Cardiac septum (tissue), 1 donor: Measurements from ENCODE around the gene OCSTAMP. TPM values are rescaled to one million over a fixed set of nuclear protein-coding genes. Genes with fewer than 3 reads are reported as not detected.

Experiments
- DNase-seq: peaks from one replicate; pipeline ENCODE4 v3.0.0-alpha.2; 2020; ENCODE audit warnings: low spot score
- intact Hi-C: fragments of 100-400 bp; cut with DNase I; formaldehyde crosslinking; loops from one replicate; pipeline ENCODE4 v1.14.0; 2022
- long read RNA-seq: library from polyadenylated mRNA; unstranded; transcript quantifications from one replicate; pipeline ENCODE4 v2.0.0, GENCODE V29; 2021
- total RNA-seq: library from RNA; stranded (reverse); fragmentation: NEBNext Ultra II Directional; extraction: Animal tissue kit (Norgen Biotek cat#: 25700); gene quantifications from one replicate; pipeline ENCODE4 v1.2.1, GENCODE V29; 2021
- donor health status: DM: no; HTN: no; CAD: no.

The OCSTAMP gene, protein sequence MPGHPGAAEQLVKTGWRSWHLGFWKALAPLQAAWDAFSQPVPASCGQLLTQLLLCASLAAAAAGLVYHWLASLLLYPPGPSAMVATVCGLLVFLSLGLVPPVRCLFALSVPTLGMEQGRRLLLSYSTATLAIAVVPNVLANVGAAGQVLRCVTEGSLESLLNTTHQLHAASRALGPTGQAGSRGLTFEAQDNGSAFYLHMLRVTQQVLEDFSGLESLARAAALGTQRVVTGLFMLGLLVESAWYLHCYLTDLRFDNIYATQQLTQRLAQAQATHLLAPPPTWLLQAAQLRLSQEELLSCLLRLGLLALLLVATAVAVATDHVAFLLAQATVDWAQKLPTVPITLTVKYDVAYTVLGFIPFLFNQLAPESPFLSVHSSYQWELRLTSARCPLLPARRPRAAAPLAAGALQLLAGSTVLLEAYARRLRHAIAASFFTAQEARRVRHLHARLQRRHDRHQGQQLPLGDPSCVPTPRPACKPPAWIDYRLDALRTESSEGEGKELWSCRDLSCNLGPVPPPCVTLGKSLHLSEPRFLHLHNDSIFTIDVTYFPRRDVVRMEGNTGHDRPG
- total RNA-seq, result not detected
- long read RNA-seq, result 0 reads

DNA sequence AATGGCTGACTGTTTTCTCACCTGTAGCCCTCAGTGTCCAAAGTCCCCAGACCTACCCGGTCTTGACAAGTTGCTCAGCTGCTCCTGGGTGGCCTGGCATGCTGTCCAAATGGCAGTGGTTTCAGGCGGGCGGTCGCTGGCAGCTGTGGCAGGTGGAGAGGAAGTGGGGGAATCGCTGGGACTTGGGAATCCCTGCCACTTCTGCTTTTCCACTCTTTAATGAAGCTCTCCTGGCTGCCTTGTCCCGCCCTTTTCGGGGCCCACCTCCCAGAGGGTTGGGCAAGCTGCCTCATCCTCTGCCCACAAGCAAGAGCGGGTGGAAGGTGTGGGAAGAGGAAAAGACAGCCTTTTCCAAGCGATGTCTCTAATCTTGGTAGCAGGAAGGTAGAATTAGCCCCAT is at the start of gene OCSTAMP:
TSS of gene OCSTAMP (minus strand) at position 194 of the 400 bp plus-strand sequence. CDS start at position 100, 94 bp downstream.
- intact Hi-C loops, result no loop called here
- DNase-seq, result no peak

DNA sequence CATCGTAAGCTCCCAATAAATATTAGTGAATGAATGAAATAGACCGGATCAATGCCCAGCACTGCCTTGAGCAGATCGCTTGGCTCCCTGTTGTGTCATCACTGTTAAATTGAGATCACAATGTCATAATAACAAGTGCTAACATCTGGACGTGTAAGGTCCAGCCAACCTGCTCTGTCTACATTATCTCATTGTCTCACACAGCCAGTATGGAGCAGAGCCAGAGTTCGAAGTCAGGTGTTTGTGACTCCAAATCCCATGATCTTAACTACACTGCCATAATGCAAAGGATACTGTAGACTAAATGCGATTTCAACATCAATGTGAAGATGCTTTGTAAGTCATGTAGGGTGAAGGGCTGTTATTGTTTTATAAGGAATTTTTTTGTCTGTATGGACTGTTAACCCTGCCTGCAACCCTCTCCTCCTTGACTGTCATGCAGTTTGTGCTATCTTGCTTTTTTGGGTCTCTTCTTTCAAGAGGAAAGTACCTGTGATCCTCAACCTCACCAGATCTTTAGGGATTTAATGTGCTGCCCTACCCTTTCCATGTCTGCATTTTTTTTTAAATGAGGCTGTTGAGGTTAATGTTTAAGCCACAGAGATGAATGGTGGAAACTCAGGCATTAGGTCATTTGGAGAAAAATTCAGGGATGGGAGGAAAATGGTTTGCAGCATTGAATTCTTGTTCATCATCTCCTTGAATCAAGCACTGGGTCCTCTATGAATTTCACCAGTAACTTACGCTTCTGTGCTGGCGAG is 49.0 kb upstream of the OCSTAMP start:
- DNase-seq, result no peak
- intact Hi-C loops, result no loop called here

DNA sequence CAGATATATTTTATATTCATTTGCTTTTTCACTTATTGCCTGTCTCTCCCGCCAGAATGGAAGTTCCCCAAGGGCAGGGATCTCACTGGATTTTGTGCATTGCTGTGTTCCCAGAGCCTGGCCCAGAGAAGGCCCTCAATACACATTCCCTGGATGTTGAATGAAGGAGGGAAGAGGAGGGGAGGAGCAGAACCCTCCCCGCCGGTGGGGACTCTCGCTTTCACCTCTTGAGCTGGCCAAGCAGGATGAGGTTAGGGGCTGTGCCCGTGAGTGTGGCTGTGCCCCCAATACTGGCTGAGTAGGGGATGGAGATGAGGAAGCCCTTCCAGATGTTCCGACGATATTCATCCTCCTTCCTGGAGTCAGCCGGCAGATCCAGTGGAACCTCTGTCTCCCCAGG is 45.5 kb upstream of the OCSTAMP start:
- no peak for DNase-seq
- intact Hi-C loops, result no loop called here

- intact Hi-C loops, result no loop called here
- no peak for DNase-seq
These were observed 44.3 kb upstream of the OCSTAMP start for GRCh38 chr20:46594725-46595124.

DNA sequence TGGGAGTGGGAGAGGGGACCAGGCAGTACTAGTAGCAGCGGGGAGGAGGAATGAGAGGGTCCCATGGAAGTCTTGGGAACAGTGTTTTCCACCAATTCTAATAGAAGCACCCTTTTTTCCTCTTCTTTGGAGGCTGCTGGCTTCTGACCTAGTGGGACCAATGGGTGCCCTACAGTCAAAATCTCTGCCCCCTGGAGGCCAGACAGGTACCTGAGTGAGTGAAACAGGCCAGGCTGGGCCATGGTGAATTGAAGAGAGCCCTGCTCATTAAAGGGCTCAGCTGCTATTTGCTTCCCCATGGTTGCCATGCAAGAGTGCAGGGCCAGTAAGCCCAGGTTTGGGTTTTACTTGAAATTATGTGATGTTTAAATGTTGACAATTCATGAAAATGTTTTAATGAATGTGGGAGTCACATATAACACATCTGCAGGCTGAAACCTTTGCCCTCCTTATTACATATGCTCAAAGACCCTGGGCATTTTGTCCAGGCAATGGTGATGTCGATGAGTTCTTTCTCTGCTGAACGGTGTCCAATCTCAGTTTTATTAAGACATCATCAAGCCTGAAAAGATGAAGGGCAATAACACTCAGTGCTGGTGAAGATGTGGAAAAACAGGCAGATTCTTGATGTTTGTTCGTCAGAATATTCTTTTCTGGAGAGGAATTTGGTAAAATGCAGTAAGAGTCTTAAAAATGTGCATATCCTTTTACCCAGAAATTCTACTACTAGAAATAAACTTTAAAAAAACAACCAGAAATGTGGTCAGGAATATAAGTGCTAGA is 42.3 kb upstream of the OCSTAMP start:
- no peak for DNase-seq
- intact Hi-C loops, result no loop called here

GRCh38 chr20:46590443-46590842 is 40.0 kb upstream of the OCSTAMP start:
- no peak for DNase-seq
- intact Hi-C loops, result no loop called here

DNA sequence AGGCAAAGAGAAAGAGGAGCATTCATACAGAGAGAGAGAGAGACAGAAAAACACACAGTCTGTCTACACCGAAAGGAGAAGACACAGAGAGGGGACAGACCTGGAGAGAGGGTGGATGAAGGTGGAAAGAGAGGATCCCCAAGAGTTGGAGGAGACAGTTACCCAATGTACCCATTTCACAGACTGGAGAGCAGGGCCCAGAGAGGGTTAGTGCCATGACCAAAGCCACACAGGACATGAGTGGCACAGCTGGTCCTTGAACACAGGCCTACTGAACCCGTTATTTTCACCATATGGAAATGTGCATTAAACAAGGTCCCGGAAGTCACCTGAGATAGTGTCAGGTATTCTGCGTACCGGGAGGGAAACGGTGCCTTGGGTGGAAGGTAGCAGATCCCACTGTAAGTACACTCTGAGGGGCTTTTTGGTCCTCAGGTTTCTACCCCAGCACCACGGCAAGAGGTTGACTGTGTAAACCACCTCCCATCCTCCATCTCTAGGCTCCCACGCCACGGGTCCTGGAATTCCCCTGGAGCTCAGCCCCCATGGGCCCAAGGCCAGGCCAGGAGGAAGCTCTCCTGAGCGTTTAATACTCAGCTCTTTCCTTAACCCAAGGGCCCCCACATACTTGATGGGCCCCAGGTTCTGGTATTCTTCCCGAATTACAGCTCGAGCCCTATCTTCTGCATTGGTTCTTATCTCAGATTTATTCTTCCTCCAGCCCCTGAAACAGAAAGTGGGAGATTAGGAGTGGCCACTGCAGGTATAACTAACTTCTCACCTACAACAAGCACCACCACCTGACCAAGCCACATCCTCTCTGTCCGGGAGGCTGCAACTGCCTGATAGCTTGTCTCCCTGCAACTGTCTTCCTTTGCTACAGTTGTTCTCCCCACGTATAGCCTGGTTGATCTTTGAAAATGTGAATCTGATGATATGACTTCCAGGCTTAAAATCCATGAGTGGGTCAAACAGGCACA is 38.4 kb upstream of the OCSTAMP start:
- intact Hi-C loops, result no loop called here
- DNase-seq, result no peak

DNA sequence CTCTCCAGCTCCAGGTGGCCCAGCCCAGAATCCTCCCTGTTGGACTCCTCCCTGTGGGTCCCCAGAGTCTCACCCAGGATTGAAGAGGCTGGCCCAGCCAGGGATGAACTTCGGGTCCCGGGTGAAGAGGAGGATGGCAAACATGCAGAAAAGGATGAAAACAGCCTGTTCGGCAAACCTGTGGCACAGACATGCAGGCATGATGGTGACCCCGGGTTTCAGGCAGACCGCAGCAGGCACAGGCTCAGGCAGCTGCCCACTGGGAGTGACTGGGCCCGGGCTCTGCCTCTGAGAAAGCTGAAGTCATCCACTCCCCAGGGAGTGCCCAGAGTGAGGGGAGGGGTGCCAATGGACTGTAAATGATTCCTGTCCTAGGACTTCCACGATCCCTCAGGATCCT is 37.5 kb upstream of the OCSTAMP start:
- DNase-seq, result no peak
- intact Hi-C loops, result no loop called here

- intact Hi-C loops, result no loop called here
- DNase-seq, result no peak
These were observed 36.3 kb upstream of the OCSTAMP start for GRCh38 chr20:46586724-46587123.

- DNase-seq, result no peak
- intact Hi-C loops, result no loop called here
These were observed 34.1 kb upstream of the OCSTAMP start for GRCh38 chr20:46584508-46584907.

- DNase-seq, result no peak
- intact Hi-C loops, result no loop called here
These were observed 33.2 kb upstream of the OCSTAMP start for GRCh38 chr20:46583411-46584214.

GRCh38 chr20:46582648-46583047 is 32.2 kb upstream of the OCSTAMP start:
- DNase-seq, result no peak
- intact Hi-C loops, result no loop called here

DNA sequence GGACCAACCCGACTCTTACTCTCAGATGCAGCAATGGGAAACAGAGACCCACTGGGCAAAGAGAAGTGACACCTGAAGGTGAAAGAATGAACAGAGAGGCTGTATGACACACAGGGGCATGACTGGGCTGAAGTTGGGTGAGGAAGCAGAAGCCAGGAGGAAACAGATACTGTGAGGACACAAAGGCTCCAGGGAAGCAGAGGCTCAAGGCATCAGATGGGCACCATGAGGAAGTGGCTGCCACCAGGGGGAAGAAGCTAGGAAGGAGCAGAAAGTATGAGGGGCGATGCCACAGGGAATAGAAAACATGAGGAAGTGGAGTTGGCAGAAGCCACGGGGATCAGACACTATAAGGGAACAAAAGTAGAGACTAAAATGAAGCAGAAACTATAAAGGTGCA is 30.9 kb upstream of the OCSTAMP start:
- intact Hi-C loops, result no loop called here
- no peak for DNase-seq

- DNase-seq, result no peak
- intact Hi-C loops, result no loop called here
These were observed 30.3 kb upstream of the OCSTAMP start for GRCh38 chr20:46580613-46581205.

GRCh38 chr20:46578745-46579144 is 28.3 kb upstream of the OCSTAMP start:
- intact Hi-C loops, result no loop called here
- no peak for DNase-seq

DNA sequence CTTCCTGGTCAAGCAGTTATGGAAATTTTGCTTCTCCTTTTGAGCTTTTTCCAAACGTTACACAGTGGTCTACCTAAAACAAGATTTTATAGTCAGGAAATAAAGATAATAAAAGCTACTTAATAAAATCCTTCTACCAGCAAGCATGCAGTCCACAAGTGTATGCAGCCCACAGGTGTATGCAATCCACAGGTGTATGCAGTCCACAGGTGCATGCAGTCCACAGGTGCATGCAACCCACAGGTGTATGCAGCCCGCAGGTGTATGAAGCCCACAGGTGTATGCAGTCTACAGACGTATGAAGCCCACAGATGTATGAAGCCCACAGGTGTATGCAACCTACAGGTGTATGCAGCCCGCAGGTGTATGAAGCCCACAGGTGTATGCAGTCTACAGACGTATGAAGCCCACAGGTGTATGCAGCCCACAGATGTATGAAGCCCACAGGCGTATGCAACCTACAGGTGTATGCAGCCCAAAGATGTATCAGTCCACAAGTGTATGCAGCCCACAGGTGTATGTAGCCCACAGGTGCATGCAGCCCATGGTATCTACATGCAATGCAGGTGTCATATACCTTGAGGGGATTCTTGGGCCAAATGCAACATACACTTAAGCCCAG is 26.4 kb upstream of the OCSTAMP start:
- intact Hi-C loops, result no loop called here
- no peak for DNase-seq

- no peak for DNase-seq
- intact Hi-C loops, result no loop called here
These were observed 25.5 kb upstream of the OCSTAMP start for GRCh38 chr20:46575937-46576461.
